AML-193 (cell line): ENCODE results near the gene GHSR.

Experiments used
- DNase-seq, 2 experiments: peaks; one replicate each; lab custom pipeline; 2025; lab: John Stamatoyannopoulos, UW

GHSR gene

GRCh38 chr3:172437713-172438112, 10.5 kb downstream of the GHSR start:
- DNase-seq = no peak

DNA sequence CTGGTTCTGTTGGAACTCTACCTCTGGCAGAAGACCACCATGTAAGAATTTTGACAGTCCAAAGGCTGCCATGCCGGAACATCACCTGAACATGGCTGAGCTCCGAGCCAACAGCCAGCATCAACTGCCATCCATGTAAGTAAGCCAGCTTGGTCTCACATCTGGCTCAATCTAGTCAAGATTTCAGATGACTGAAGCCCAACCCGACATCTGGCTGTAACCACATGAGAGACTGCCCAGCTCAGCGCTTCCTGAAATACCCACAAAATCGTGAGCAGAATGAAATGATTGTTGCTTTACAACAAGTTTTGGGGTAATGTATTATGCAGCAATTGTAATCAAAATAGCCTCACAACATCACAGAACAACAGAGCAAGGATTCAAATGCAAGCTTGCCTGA, 32.9 kb downstream of the GHSR start:
- no peak for DNase-seq

GRCh38 chr3:172411478-172411947, 36.7 kb downstream of the GHSR start:
- no peak for DNase-seq

DNA sequence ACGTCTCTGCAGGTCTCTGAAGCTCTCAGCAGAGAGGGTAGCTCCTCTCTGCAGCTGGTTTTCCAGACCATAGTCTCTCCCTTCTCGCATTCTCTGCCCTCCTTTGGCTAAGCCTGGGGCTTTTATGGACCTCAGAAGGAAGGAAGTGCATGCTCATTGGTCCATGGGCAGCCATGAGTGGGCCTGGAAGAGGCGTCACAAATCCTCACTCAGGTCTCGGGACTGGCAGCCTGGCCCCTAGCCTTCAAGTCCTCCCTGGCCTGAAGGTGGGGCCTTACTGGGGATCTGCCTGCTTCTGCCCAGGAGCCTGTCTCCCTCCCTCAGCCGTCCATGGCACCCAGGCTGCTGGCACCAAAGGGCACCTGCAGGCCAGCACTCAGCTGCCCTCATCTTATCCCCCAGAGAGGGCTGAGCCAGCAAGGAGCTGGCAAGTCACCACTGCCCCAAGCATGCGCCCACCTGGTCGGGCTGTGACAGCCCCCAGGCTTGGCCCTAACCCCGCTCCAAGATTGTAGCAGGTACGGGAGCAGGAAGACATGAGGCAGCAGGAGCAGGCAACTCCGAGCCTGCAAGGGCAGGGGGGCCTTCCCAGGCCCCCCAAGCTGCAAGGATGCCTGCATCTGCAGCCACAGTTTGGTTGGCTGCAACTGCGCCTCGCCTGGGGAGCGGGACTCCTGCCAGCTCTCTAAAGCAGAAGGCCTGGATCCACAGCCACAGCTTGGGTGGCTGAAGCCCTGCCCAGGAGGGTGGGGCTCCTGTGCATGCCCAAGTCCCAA, 37.4 kb downstream of the GHSR start:
- no peak for DNase-seq

- DNase-seq = no peak
Observed at GRCh38 chr3:172407872-172408271, 40.4 kb downstream of the GHSR start.

- no peak for DNase-seq
Observed at GRCh38 chr3:172405914-172406313, 42.3 kb downstream of the GHSR start.

- DNase-seq = no peak
Observed at GRCh38 chr3:172404237-172404962, 43.9 kb downstream of the GHSR start.

GRCh38 chr3:172402892-172403643, 45.2 kb downstream of the GHSR start:
- DNase-seq = no peak

GRCh38 chr3:172402090-172402489, 46.2 kb downstream of the GHSR start:
- no peak for DNase-seq

GRCh38 chr3:172398484-172398883, 49.8 kb downstream of the GHSR start:
- no peak for DNase-seq

DNA sequence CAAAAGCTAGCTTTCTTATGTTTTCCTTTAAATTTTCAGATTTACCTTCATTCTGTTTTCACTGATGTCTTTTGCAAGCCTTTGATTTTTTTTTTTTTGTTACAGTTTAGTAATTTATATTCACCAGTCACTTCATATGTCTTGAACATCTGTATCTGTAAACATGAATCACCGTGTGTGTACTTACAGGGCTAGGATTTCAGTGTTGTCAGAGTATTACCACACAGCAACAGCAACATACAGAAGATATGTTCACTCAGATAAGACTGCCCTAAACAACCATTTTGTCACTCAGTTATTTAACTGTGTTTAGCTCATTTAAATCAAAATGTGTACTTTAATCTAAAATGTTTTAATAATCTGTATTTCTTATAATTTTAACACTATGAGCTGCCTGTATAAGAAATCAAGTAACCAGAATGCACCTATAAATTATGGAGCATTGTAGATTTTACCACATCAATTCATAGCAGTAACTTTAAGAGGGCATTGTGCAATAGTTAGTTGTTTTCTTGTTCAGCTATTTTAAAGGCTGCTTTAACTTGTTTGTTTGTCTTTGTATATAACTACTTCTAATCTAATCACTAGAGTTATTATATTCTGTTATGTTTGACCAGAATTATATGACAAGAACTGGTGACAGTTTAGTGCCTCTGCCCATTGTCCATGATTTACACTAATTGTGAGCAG, 50.4 kb downstream of the GHSR start:
- DNase-seq = no peak

- DNase-seq = no peak
Observed at GRCh38 chr3:172396400-172396799, 51.9 kb downstream of the GHSR start.

- no peak for DNase-seq
Observed at GRCh38 chr3:172394692-172395091, 53.6 kb downstream of the GHSR start.
